SK-N-SH (cell line): ENCODE measurements around the gene MAP4K1. TPM values are rescaled to one million over a fixed set of nuclear protein-coding genes. Genes with fewer than 3 reads are reported as not detected.

Experiments used
- CTCF ChIA-PET: fragments of 300-600, 350-600 bp; formaldehyde crosslinking; extraction: SDS; loops from one replicate; lab custom pipeline; 2021; lab: Yijun Ruan, JAX
- POLR2A ChIA-PET: fragments of 350-600 bp; sonication (Branson Sonifier 250); formaldehyde crosslinking; extraction: SDS; loops from one replicate; lab custom pipeline; 2020; ENCODE audit warnings: antibody characterized with exemption, inconsistent platforms; lab: Yijun Ruan, JAX
- DNase-seq: peaks from one replicate; pipeline ENCODE4 v3.0.0; 2012
- H2AFZ ChIP-seq: fragments of 200-600 bp; sonication (generic); 2 replicates; pipeline ENCODE4 v1.8.1; 2016; ENCODE audit warnings: antibody characterized with exemption, mild to moderate bottlenecking, low read depth
- H3F3A ChIP-seq: fragments of 200-600 bp; sonication (generic); replicated peaks from 2 replicates; pipeline ENCODE3; 2016; ENCODE audit warnings: antibody characterized with exemption, mild to moderate bottlenecking; ENCODE audit not compliant: insufficient read depth
- H3K27ac ChIP-seq, 2 experiments: fragments of 200-500 bp in 1 of 2; fragments of 200-600 bp in 1 of 2; sonication (Bioruptor generic) in 1 of 2; sonication (generic), shearing (Covaris generic) in 1 of 2; 2 replicates each; pipeline versions ENCODE4 v1.5.1 to v1.6.1; 2014 to 2016; ENCODE audit warnings: low read depth in 2 of 2, inconsistent platforms in 1 of 2, low read length in 1 of 2, mild to moderate bottlenecking in 1 of 2, mixed read lengths in 1 of 2
- H3K27me3 ChIP-seq: fragments of 200-600 bp; sonication (generic), shearing (Covaris generic); 2 replicates; pipeline ENCODE4 v1.6.1; 2016; ENCODE audit warnings: mixed run types; ENCODE audit not compliant: insufficient read depth
- H3K36me3 ChIP-seq, 2 experiments: fragments of 200-500 bp in 1 of 2; fragments of 200-600 bp in 1 of 2; sonication (Bioruptor generic) in 1 of 2; sonication (generic) in 1 of 2; replicated peaks in 1 of 2; 2 replicates each; pipeline versions ENCODE3 to v1.5.1; 2014 to 2016; ENCODE audit warnings: low read length in 1 of 2, mild to moderate bottlenecking in 1 of 2; ENCODE audit not compliant: insufficient read depth in 2 of 2, control insufficient read depth in 1 of 2
- H3K4me1 ChIP-seq, 2 experiments: fragments of 200-500 bp in 1 of 2; fragments of 200-600 bp in 1 of 2; sonication (Bioruptor generic) in 1 of 2; sonication (generic), shearing (Covaris generic) in 1 of 2; 2 replicates each; pipeline versions ENCODE4 v1.5.1 to v1.6.1; 2014 to 2016; ENCODE audit warnings: low read depth in 1 of 2, low read length in 1 of 2, mixed run types in 1 of 2; ENCODE audit not compliant: insufficient read depth in 2 of 2, control insufficient read depth in 1 of 2
- H3K4me2 ChIP-seq: fragments of 200-600 bp; sonication (generic), shearing (Covaris generic); 2 replicates; pipeline ENCODE4 v1.6.1; 2017; ENCODE audit warnings: mixed run types
- H3K4me3 ChIP-seq, 2 experiments: fragments of 200-500 bp in 1 of 2; fragments of 200-600 bp in 1 of 2; sonication (Bioruptor generic) in 1 of 2; sonication (generic), shearing (Covaris generic) in 1 of 2; 2 replicates each; pipeline versions ENCODE4 v1.5.1 to v1.8.1; 2014 to 2016; ENCODE audit warnings: low read depth in 2 of 2, inconsistent platforms in 1 of 2, low read length in 1 of 2, mild to moderate bottlenecking in 1 of 2, mixed read lengths in 1 of 2, moderate library complexity in 1 of 2
- H3K79me2 ChIP-seq: fragments of 200-600 bp; sonication (generic); 2 replicates; pipeline ENCODE4 v1.8.1; 2017; ENCODE audit warnings: mild to moderate bottlenecking; ENCODE audit not compliant: insufficient read depth
- H3K9ac ChIP-seq: fragments of 200-600 bp; sonication (generic); 2 replicates; pipeline ENCODE4 v1.6.1; 2017; ENCODE audit warnings: mixed run types
- H3K9me2 ChIP-seq: fragments of 200-600 bp; sonication (generic); 2 replicates; pipeline ENCODE4 v1.6.1; 2017; ENCODE audit warnings: mixed run types
- H3K9me3 ChIP-seq: fragments of 200-600 bp; sonication (generic); 2 replicates; pipeline ENCODE4 v1.6.1; 2017; ENCODE audit warnings: mixed run types, mild to moderate bottlenecking, moderate library complexity
- H4K20me1 ChIP-seq: fragments of 200-600 bp; sonication (generic); 2 replicates; pipeline ENCODE4 v1.6.1; 2017; ENCODE audit warnings: mild to moderate bottlenecking, mixed run types; ENCODE audit not compliant: insufficient read depth
- EZH2phosphoT487 ChIP-seq: fragments of 200-600 bp; sonication (generic); IDR thresholded peaks from 2 replicates; pipeline ENCODE4 v1.6.1; 2017; ENCODE audit warnings: low read depth, mixed run types, mild to moderate bottlenecking, antibody characterized with exemption, moderate library complexity, borderline replicate concordance
- FOSL2 ChIP-seq: IDR thresholded peaks from 2 replicates; pipeline ENCODE4 v1.4.0; 2012; ENCODE audit warnings: low read depth, mild to moderate bottlenecking, moderate library complexity, borderline replicate concordance
- FOXJ3 ChIP-seq: sonication (generic); formaldehyde crosslinking; IDR thresholded peaks from 2 replicates; pipeline ENCODE4 v1.5.1; 2020; ENCODE audit warnings: mild to moderate bottlenecking, missing genetic modification reagents
- FOXM1 ChIP-seq: IDR thresholded peaks from 2 replicates; pipeline ENCODE4 v1.4.0; 2012; ENCODE audit warnings: low read depth, mild to moderate bottlenecking
- GABPA ChIP-seq: IDR thresholded peaks from 2 replicates; pipeline ENCODE4 v1.4.0; 2012; ENCODE audit warnings: low read depth, mild to moderate bottlenecking
- JUND ChIP-seq: IDR thresholded peaks from 2 replicates; pipeline ENCODE4 v1.4.0; 2012
- MXI1 ChIP-seq: IDR thresholded peaks from 2 replicates; pipeline ENCODE4 v1.6.1; 2012; ENCODE audit warnings: mild to moderate bottlenecking, low read depth, low read length, improper control_type of control experiment
- NFIC ChIP-seq: IDR thresholded peaks from 2 replicates; pipeline ENCODE4 v1.4.0; 2012; ENCODE audit warnings: borderline replicate concordance
- PBX3 ChIP-seq: IDR thresholded peaks from 2 replicates; pipeline ENCODE4; 2012
- POLR2AphosphoS5 ChIP-seq: IDR thresholded peaks from 2 replicates; pipeline ENCODE4 v1.6.1; 2012; ENCODE audit warnings: low read depth, low read length
- RAD21 ChIP-seq: IDR thresholded peaks from 2 replicates; pipeline ENCODE4 v1.6.1; 2012; ENCODE audit warnings: mild to moderate bottlenecking, low read length
- RCOR1 ChIP-seq: fragments of 150-350 bp; IDR thresholded peaks from 2 replicates; pipeline ENCODE4 v1.6.1; 2017; ENCODE audit warnings: antibody characterized with exemption, low read length
- REST ChIP-seq: IDR thresholded peaks from 2 replicates; pipeline ENCODE4 v1.6.1; 2012; ENCODE audit warnings: mild to moderate bottlenecking, low read depth, low read length, moderate library complexity
- RFX5 ChIP-seq: IDR thresholded peaks from 2 replicates; pipeline ENCODE4 v1.6.1; 2012; ENCODE audit warnings: mild to moderate bottlenecking, improper control_type of control experiment, low read length
- RXRA ChIP-seq: IDR thresholded peaks from 2 replicates; pipeline ENCODE4 v1.4.0; 2012; ENCODE audit warnings: low read depth, mild to moderate bottlenecking, borderline replicate concordance
- SIN3A ChIP-seq: IDR thresholded peaks from 2 replicates; pipeline ENCODE4 v1.6.1; 2012; ENCODE audit warnings: low read depth, mild to moderate bottlenecking, low read length, moderate library complexity, borderline replicate concordance
- SMC3 ChIP-seq: IDR thresholded peaks from 2 replicates; pipeline ENCODE4 v1.6.1; 2012; ENCODE audit warnings: low read depth, low read length, improper control_type of control experiment
- TEAD4 ChIP-seq: IDR thresholded peaks from 2 replicates; pipeline ENCODE4 v1.4.0; 2012; ENCODE audit warnings: mild to moderate bottlenecking, borderline replicate concordance; ENCODE audit not compliant: insufficient read depth
- YY1 ChIP-seq: IDR thresholded peaks from 2 replicates; pipeline ENCODE4 v1.4.0; 2012; ENCODE audit warnings: low read depth, mild to moderate bottlenecking
- WGBS: methylation state at CpG from one replicate; pipeline ENCODE4 v1.1.6; 2017; ENCODE audit warnings: low lambda C conversion rate; 5-methylcytosine and 5-hydroxymethylcytosine counted together
- polyA plus RNA-seq, 3 experiments: library from polyadenylated mRNA; depleted of rRNA; stranded (reverse); fragments of >200 nt; gene quantifications; 2 replicates each; pipeline ENCODE4 v1.2.3, GENCODE V29; 2012
- TF ChIP-seq, protein P1 (sequence below): fragments of 150-350 bp; IDR thresholded peaks from 2 replicates; pipeline ENCODE4 v1.6.1; 2017; ENCODE audit warnings: antibody characterized with exemption, low read length, low read depth, borderline replicate concordance

The MAP4K1 gene
- polyA plus RNA-seq, 1 of the 3 experiments (the other 2 are of a cell fraction), result 0.31 TPM

GRCh38 chr19:38562096-38562495 is 55.7 kb downstream of the MAP4K1 start:
- Histone ChIP-seq H3K27ac (no peak overlapping the region), H3K9ac (no peak overlapping the region), H3F3A (no peaks in the 10 kb centered on the region)
- no peak for TF ChIP-seq PBX3
- TF ChIP-seq EZH2phosphoT487, result no peak
- no peak for TF ChIP-seq FOXJ3 (CRISPR knock-in tag)
- TF ChIP-seq JUND, result no peak
- TF ChIP-seq NFIC, result no peak
- TF ChIP-seq GABPA, result no peak
- no peak for TF ChIP-seq FOSL2
- no peak for TF ChIP-seq SIN3A
- TF ChIP-seq, protein P1, sequence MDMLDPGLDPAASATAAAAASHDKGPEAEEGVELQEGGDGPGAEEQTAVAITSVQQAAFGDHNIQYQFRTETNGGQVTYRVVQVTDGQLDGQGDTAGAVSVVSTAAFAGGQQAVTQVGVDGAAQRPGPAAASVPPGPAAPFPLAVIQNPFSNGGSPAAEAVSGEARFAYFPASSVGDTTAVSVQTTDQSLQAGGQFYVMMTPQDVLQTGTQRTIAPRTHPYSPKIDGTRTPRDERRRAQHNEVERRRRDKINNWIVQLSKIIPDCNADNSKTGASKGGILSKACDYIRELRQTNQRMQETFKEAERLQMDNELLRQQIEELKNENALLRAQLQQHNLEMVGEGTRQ, result no peak
- TF ChIP-seq RAD21, result no peak
- TF ChIP-seq RCOR1, result no peak
- TF ChIP-seq POLR2AphosphoS5, result no peak
- no peak for TF ChIP-seq MXI1
- no peak for TF ChIP-seq FOXM1
- no peak for TF ChIP-seq SMC3
- no peak for TF ChIP-seq RXRA
- no peak for TF ChIP-seq REST
- TF ChIP-seq YY1, result no peak
- TF ChIP-seq RFX5, result no peak
- TF ChIP-seq TEAD4, result no peak
- TF ChIP-seq, all 33 proteins: peak for 0
- ChIA-PET CTCF (interaction anchor here (1.5 kb wide), 1 partner anchor 18 kb away, joined by 7 read pairs; no protein-coding TSS in a partner anchor), POLR2A (no interaction called here)
- H3K4me3 ChIP-seq, result no peak overlapping the region
- peaks cover 12% of the 10 kb centered on the region for H3K27me3 ChIP-seq
- DNase-seq, result no peak
- 57% methylated on average over 6 of the region's 6 CpGs for WGBS
- no peaks in the 10 kb centered on the region; a peak in 1 of 4 replicates for H3K4me1 ChIP-seq
- H3K9me3 ChIP-seq, result no peaks in the 10 kb centered on the region
- no peak overlapping the region for H2AFZ ChIP-seq
- no peaks in the 10 kb centered on the region for H3K79me2 ChIP-seq
- no peak overlapping the region for H3K4me2 ChIP-seq
- H3K36me3 ChIP-seq, result no peaks in the 10 kb centered on the region
- H3K9me2 ChIP-seq, result no peaks in the 10 kb centered on the region
- no peaks in the 10 kb centered on the region for H4K20me1 ChIP-seq
